ENCODE data around the gene SLC16A2. TPM values are rescaled to one million over a fixed set of nuclear protein-coding genes. Genes with fewer than 3 reads are reported as not detected.
"Not testable (repeated sequence)": the region's sequence is repeated elsewhere in the genome, so short reads cannot be mapped to it uniquely, and the experiment has no call there.

SLC16A2 gene
- total RNA-seq, 2 donors from 2014 or later, result 7.9 to 11.6 TPM

DNA sequence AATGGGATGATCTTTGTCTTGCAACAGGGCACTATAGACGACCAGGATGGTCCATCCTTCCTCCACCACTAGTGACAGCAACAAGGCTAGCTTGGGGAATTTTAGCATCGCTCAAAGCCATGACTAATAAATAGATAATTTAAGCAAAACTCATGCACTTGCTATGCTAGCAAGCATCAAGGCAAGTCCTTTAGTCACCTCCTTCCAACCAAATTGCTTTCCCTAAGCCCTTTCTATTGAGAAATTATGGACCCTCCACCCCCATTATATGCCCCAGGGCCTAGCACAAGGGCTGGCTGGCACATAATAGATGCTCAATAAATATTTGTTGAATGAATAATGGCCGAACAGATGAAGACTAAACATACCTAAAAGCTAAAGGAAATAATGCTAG lies 28.6 kb downstream of the SLC16A2 start:
- H3K9me3 ChIP-seq, result no peaks in the 10 kb centered on the region
- no peaks in the 10 kb centered on the region for H3K27me3 ChIP-seq (replicated peaks; ENCODE audit: insufficient read depth)
- ATAC-seq (ENCODE audit: insufficient number of reproducible peaks, low FRiP score, low read depth) (no peak), DNase-seq (ENCODE audit: low spot score) (no peak)
- no peak overlapping the region for H3K4me3 ChIP-seq
- TF ChIP-seq, protein P1, sequence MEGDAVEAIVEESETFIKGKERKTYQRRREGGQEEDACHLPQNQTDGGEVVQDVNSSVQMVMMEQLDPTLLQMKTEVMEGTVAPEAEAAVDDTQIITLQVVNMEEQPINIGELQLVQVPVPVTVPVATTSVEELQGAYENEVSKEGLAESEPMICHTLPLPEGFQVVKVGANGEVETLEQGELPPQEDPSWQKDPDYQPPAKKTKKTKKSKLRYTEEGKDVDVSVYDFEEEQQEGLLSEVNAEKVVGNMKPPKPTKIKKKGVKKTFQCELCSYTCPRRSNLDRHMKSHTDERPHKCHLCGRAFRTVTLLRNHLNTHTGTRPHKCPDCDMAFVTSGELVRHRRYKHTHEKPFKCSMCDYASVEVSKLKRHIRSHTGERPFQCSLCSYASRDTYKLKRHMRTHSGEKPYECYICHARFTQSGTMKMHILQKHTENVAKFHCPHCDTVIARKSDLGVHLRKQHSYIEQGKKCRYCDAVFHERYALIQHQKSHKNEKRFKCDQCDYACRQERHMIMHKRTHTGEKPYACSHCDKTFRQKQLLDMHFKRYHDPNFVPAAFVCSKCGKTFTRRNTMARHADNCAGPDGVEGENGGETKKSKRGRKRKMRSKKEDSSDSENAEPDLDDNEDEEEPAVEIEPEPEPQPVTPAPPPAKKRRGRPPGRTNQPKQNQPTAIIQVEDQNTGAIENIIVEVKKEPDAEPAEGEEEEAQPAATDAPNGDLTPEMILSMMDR (IDR thresholded peaks at IDR 0.05), result no peak
- H3K4me1 ChIP-seq (ENCODE audit: control insufficient read depth in 1 of 2, low read depth in 2 of 2), result no peaks in the 10 kb centered on the region
- H3K27ac ChIP-seq, result no peak overlapping the region
- no peaks in the 10 kb centered on the region for H3K36me3 ChIP-seq

DNA sequence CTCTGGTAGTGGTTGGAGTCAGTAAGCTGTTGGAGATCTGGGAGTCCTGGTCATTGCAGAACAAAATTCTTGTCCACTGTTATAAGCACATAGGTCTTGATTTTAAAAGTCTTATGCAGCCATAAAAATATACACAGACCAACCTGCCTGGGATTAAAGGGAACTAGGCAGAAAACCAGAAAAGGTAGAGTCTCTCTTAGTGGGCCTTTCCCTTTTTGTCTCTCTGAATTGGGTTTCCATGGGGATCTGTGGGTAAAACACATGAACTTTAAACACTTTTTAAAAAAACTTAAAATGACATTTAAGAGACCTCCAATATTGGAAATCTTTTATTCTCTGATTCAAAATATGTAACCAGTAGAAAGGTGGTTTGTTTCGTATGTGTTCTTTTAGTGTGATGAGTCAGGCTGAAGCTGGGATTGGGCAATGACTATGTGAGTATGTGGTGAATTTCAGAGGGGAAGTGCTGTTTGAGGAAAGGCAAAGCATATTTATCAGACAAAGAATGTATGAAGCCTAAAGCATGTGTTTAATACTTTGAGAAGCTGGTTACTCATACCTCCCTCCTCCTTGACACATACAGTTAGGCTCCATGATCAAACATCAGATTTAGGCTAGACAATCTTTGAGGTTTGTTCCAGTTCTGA lies 29.6 kb downstream of the SLC16A2 start:
- H3K4me3 ChIP-seq, result no peak overlapping the region
- H3K4me1 ChIP-seq (ENCODE audit: control insufficient read depth in 1 of 2, low read depth in 2 of 2), result no peaks in the 10 kb centered on the region
- H3K27me3 ChIP-seq (replicated peaks; ENCODE audit: insufficient read depth), result no peaks in the 10 kb centered on the region
- no peaks in the 10 kb centered on the region for H3K9me3 ChIP-seq
- TF ChIP-seq, protein P1 (IDR thresholded peaks at IDR 0.05), result no peak
- DNase-seq (ENCODE audit: low spot score), result peak; percentile 6
- peak overlapping the region in 1 of 2 donors; percentile 44 for H3K27ac ChIP-seq
- ATAC-seq (ENCODE audit: insufficient number of reproducible peaks, low FRiP score, low read depth), result no peak
- H3K36me3 ChIP-seq, result no peaks in the 10 kb centered on the region

DNA sequence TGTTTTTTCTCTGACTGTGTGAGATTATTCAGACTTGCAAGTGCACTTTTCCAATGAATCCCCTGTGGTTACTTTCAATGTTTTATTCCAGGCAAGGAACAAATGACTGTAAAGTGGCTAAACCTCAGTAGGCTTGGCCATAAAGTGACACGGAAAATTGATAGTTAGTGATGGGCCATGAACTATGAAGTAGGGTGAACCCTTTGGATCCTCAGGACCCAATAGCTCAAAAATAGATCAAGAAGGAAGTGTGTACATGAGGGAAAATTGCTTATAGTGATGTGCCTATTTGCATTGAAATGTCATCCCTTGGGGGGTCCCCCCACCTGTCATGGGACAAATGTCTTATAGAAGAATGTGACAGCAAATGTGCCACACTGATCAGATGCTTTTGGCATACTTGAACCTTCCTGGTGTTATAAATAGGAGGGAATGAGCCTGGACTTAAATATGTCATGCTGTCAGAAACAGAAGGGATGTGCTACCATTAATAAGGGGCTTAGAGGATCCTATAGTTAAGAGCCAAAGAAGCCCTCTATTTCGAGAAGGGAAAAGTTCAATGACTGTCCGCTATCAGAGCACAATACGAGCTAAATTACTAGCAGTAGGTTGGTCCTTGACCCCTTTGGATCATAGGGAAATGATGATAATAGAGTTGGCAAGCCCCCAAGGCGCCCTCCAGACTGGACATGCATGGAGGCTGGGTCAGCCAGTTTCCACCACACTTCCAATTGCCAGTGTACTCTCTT lies 30.3 kb downstream of the SLC16A2 start:
- no peak for ATAC-seq (ENCODE audit: insufficient number of reproducible peaks, low FRiP score, low read depth)
- H3K9me3 ChIP-seq, result no peaks in the 10 kb centered on the region
- TF ChIP-seq, protein P1 (IDR thresholded peaks at IDR 0.05), result no peak
- peak overlapping the region in 1 of 2 donors; percentile 38 for H3K27ac ChIP-seq
- no peaks in the 10 kb centered on the region for H3K36me3 ChIP-seq
- no peaks in the 10 kb centered on the region for H3K4me1 ChIP-seq (ENCODE audit: control insufficient read depth in 1 of 2, low read depth in 2 of 2)
- H3K27me3 ChIP-seq (replicated peaks; ENCODE audit: insufficient read depth), result no peaks in the 10 kb centered on the region
- no peak for DNase-seq (ENCODE audit: low spot score)
- no peak overlapping the region for H3K4me3 ChIP-seq

DNA sequence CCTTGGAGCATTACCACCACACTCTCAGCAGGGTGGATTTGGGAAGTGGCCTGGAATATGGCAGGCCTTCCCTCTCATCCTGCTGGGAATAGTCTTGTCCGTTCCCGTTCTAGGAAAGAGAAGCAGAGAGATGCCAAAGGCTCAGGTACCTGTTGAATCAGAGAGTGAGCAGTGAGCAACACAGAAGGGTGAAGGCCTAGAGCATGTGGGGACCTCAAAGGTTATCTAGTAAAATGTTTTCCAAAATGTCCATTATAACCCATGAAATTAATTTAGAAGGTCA lies 30.8 kb downstream of the SLC16A2 start:
- H3K4me1 ChIP-seq (ENCODE audit: control insufficient read depth in 1 of 2, low read depth in 2 of 2), result no peaks in the 10 kb centered on the region
- H3K9me3 ChIP-seq, result no peaks in the 10 kb centered on the region
- no peaks in the 10 kb centered on the region for H3K36me3 ChIP-seq
- H3K27ac ChIP-seq, result no peak overlapping the region
- no peaks in the 10 kb centered on the region for H3K27me3 ChIP-seq (replicated peaks; ENCODE audit: insufficient read depth)
- H3K4me3 ChIP-seq, result no peak overlapping the region
- ATAC-seq (ENCODE audit: insufficient number of reproducible peaks, low FRiP score, low read depth) (no peak), DNase-seq (ENCODE audit: low spot score) (no peak)
- TF ChIP-seq, protein P1 (IDR thresholded peaks at IDR 0.05), result no peak

DNA sequence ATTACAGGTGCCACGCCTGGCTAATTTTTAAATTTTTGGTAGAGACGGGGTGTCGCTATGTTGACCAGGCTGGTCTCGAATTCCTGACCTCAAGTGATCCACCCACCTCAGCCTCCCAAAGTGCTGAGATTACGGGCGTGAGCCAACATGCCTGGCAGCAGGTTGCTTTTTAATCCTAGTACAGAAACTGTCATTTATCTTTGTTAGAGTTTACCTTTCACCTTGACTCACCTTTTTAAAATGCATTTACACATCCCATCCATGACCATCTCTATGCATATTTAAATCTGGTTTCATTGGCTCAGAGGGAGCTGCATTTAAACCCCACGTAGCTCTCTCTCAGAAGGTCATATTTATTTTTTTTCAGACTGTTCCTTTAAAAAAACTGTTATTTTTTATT lies 31.9 kb downstream of the SLC16A2 start:
- H3K27me3 ChIP-seq (replicated peaks; ENCODE audit: insufficient read depth), result no peaks in the 10 kb centered on the region
- H3K4me1 ChIP-seq (ENCODE audit: control insufficient read depth in 1 of 2, low read depth in 2 of 2), result no peaks in the 10 kb centered on the region
- H3K27ac ChIP-seq, result no peak overlapping the region
- no peaks in the 10 kb centered on the region for H3K36me3 ChIP-seq
- ATAC-seq (ENCODE audit: insufficient number of reproducible peaks, low FRiP score, low read depth) (no peak), DNase-seq (ENCODE audit: low spot score) (no peak)
- TF ChIP-seq, protein P1 (IDR thresholded peaks at IDR 0.05), result no peak
- no peak overlapping the region for H3K4me3 ChIP-seq
- H3K9me3 ChIP-seq, result no peaks in the 10 kb centered on the region

DNA sequence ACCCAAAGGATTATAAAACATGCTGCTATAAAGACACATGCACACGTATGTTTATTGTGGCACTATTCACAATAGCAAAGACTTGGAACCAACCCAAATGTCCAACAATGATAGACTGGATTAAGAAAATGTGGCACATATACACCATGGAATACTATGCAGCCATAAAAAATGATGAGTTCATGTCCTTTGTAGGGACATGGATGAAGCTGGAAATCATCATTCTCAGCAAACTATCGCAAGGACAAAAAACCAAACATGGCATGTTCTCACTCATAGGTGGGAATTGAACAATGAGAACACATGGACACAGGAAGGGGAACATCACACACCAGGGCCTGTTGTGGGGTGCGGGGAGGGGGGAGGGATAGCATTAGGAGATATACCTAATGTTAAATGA lies 32.9 kb downstream of the SLC16A2 start:
- H3K36me3 ChIP-seq; H3K4me3 ChIP-seq; H3K27ac ChIP-seq; ATAC-seq (ENCODE audit: insufficient number of reproducible peaks, low FRiP score, low read depth); H3K27me3 ChIP-seq (replicated peaks; ENCODE audit: insufficient read depth); H3K9me3 ChIP-seq; H3K4me1 ChIP-seq (ENCODE audit: control insufficient read depth in 1 of 2, low read depth in 2 of 2); DNase-seq (ENCODE audit: low spot score): not testable (repeated sequence)

Data from thoracic aorta (tissue), 2 donors.